ENCODE measurements around the gene TCEANC2. TPM values are rescaled to one million over a fixed set of nuclear protein-coding genes. Genes with fewer than 3 reads are reported as not detected.
"Not testable (repeated sequence)": the region's sequence is repeated elsewhere in the genome, so short reads cannot be mapped to it uniquely, and the experiment has no call there.

Gene TCEANC2
- polyA plus RNA-seq, 1 donor: 9.4 TPM

- no peak for DNase-seq
These were observed 29.1 kb upstream of the TCEANC2 start for GRCh38 chr1:54024358-54024757.

- not testable (repeated sequence) for DNase-seq
These were observed 28.6 kb upstream of the TCEANC2 start for GRCh38 chr1:54024811-54025210.

- DNase-seq: no peak
These were observed 25.6 kb upstream of the TCEANC2 start for GRCh38 chr1:54027848-54028247.

GRCh38 chr1:54028306-54029251, 24.8 kb upstream of the TCEANC2 start:
- DNase-seq: no peak

- no peak for DNase-seq
These were observed 15.9 kb upstream of the TCEANC2 start for GRCh38 chr1:54037476-54037875.

- DNase-seq: no peak
These were observed 11.6 kb upstream of the TCEANC2 start for GRCh38 chr1:54041806-54042205.

GRCh38 chr1:54045496-54045895, 7.9 kb upstream of the TCEANC2 start:
- no peak for DNase-seq

- no peak for DNase-seq
These were observed 6.6 kb upstream of the TCEANC2 start for GRCh38 chr1:54046671-54047383.

- DNase-seq: no peak
These were observed 5.8 kb upstream of the TCEANC2 start for GRCh38 chr1:54047384-54048305.

GRCh38 chr1:54050435-54050834, 3.0 kb upstream of the TCEANC2 start:
- DNase-seq: not testable (repeated sequence)

GRCh38 chr1:54051933-54052430, 1.4 kb upstream of the TCEANC2 start:
- DNase-seq: no peak

GRCh38 chr1:54052431-54052933, 926 bp upstream of the TCEANC2 start:
- peak; percentile 60 for DNase-seq

- DNase-seq: no peak
These were observed 483 bp downstream of the TCEANC2 start for GRCh38 chr1:54053745-54054437.

- no peak for DNase-seq
These were observed 986 bp downstream of the TCEANC2 start for GRCh38 chr1:54054438-54054749.

GRCh38 chr1:54064299-54064698, 10.9 kb downstream of the TCEANC2 start:
- no peak for DNase-seq

- DNase-seq: no peak
These were observed 16.4 kb downstream of the TCEANC2 start for GRCh38 chr1:54069791-54070170.

GRCh38 chr1:54070171-54070837, 16.9 kb downstream of the TCEANC2 start:
- DNase-seq: peak; percentile 62

GRCh38 chr1:54077359-54077758, 24.0 kb downstream of the TCEANC2 start:
- no peak for DNase-seq

- DNase-seq: no peak
These were observed 27.2 kb downstream of the TCEANC2 start for GRCh38 chr1:54080598-54081049.
